ENCODE measurements around the gene ASTN2. TPM values are rescaled to one million over a fixed set of nuclear protein-coding genes. Genes with fewer than 3 reads are reported as not detected.

Gene ASTN2
- total RNA-seq, 1 experiment from 2014 or later, result 4.8 TPM

DNA sequence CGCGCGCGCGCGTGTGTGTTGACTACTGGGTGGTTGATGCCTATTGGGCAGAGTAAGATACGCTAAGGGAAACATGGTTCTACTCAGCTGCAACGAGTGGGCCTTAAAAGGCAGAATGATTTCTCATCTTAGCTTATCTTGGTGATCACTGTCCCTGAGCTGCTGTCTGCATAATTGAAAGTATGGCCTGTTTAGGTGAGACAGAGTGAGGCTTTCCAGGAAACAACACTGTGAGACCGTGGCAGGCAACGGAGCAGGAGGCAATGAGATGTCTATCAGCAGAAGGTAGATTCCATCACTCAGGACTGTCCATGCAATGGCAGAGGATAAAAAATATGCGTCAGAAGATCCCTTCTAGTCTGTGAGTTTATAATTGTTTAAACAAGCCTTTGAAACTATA is 450.6 kb downstream of the ASTN2 start:
- no peak overlapping the region for H3K9ac ChIP-seq (ENCODE audit: low read length)
- DNase-seq (ENCODE audit: low read depth, low spot score) (no peak), ATAC-seq (no peak)
- H3K27ac ChIP-seq (ENCODE audit: low read depth, low read length), result no peak overlapping the region
- no peaks in the 10 kb centered on the region for H3K79me2 ChIP-seq (ENCODE audit: insufficient read depth, low read length)
- no peaks in the 10 kb centered on the region for H3K27me3 ChIP-seq (ENCODE audit: insufficient read depth, low read length)
- no peaks in the 10 kb centered on the region for H4K20me1 ChIP-seq (ENCODE audit: insufficient read depth)
- no peaks in the 10 kb centered on the region for H3K9me3 ChIP-seq (ENCODE audit: control insufficient read depth in 1 of 2, insufficient read depth in 1 of 2, low read depth in 1 of 2, low read length in 2 of 2)
- no peaks in the 10 kb centered on the region for H3K9me2 ChIP-seq (ENCODE audit: insufficient read depth)
- ChIA-PET CTCF (no interaction called here), POLR2A (no interaction called here), RAD21 (ENCODE audit: low non-redundant PET in 1 of 2, low total read pairs in 2 of 2, uncharacterized antibody in 2 of 2, unreplicated experiment in 2 of 2) (no interaction called here)
- H2AFZ ChIP-seq (ENCODE audit: low read depth, low read length, poor library complexity, severe bottlenecking), result no peak overlapping the region
- no peak overlapping the region for H3K4me2 ChIP-seq (ENCODE audit: low read length)
- intact Hi-C loops (cut with micrococcal nuclease), result no loop called here
- no peaks in the 10 kb centered on the region for H3K4me1 ChIP-seq (ENCODE audit: control insufficient read depth in 1 of 2, insufficient read depth in 2 of 2, low read length in 2 of 2)
- H3K36me3 ChIP-seq (ENCODE audit: control insufficient read depth in 1 of 2, insufficient read depth in 2 of 2, low read length in 2 of 2), result no peaks in the 10 kb centered on the region
- BruUV-seq (replicated peaks), result no TSS peak
- H3K4me3 ChIP-seq (replicated peaks in 1 of 2; ENCODE audit: low read depth in 1 of 2, low read length in 2 of 2), result no peak overlapping the region
- TF ChIP-seq ATF3 (IDR thresholded peaks at IDR 0.05) (no peak), POLR2A (IDR thresholded peaks at IDR 0.05; ENCODE audit: borderline replicate concordance, extremely low read depth, insufficient read depth, insufficient read length) (no peak)

DNA sequence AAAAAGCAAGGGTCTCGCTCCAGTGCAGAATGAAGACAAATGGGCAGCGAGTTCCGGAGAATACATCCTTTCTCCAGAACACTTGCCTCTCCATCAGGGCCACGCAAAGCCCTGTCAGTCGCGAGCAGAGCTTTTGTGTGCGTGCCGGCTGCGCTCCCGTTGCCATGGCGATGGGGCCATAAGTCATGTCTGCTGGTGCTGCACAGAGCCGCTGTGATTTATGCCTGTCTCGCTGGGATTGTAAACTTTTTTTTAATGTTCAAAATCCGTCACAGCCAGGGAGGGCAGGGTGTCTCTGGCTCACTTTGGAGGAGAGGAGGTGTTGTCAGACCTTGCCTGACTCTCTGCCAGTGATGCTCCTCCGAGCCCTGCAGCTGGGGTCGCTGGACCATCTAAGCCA is 455.0 kb downstream of the ASTN2 start:
- no peak for DNase-seq (ENCODE audit: low read depth, low spot score)
- TF ChIP-seq CBX3 (IDR thresholded peaks at IDR 0.05; ENCODE audit: low read depth), result no peak
- no peak for ATAC-seq
- ChIA-PET POLR2A (no interaction called here), RAD21 (ENCODE audit: low non-redundant PET in 1 of 2, low total read pairs in 2 of 2, uncharacterized antibody in 2 of 2, unreplicated experiment in 2 of 2) (no interaction called here), CTCF (no interaction called here)
- no peak overlapping the region for H2AFZ ChIP-seq (ENCODE audit: low read depth, low read length, poor library complexity, severe bottlenecking)
- H3K9me3 ChIP-seq (ENCODE audit: control insufficient read depth in 1 of 2, insufficient read depth in 1 of 2, low read depth in 1 of 2, low read length in 2 of 2), result no peaks in the 10 kb centered on the region
- no peaks in the 10 kb centered on the region for H3K27me3 ChIP-seq (ENCODE audit: insufficient read depth, low read length)
- intact Hi-C loops (cut with micrococcal nuclease), result no loop called here
- no peaks in the 10 kb centered on the region for H4K20me1 ChIP-seq (ENCODE audit: insufficient read depth)
- H3K9ac ChIP-seq (ENCODE audit: low read length), result no peak overlapping the region
- H3K36me3 ChIP-seq (ENCODE audit: control insufficient read depth in 1 of 2, insufficient read depth in 2 of 2, low read length in 2 of 2), result no peaks in the 10 kb centered on the region
- H3K9me2 ChIP-seq (ENCODE audit: insufficient read depth), result no peaks in the 10 kb centered on the region
- BruUV-seq (replicated peaks), result no TSS peak
- peaks cover 0 to 12% of the 10 kb centered on the region in 2 experiments; a peak in 3 of 4 replicates for H3K4me1 ChIP-seq (ENCODE audit: control insufficient read depth in 1 of 2, insufficient read depth in 2 of 2, low read length in 2 of 2)
- H3K4me3 ChIP-seq (replicated peaks in 1 of 2; ENCODE audit: low read depth in 1 of 2, low read length in 2 of 2), result no peak overlapping the region
- H3K79me2 ChIP-seq (ENCODE audit: insufficient read depth, low read length), result no peaks in the 10 kb centered on the region
- H3K27ac ChIP-seq (ENCODE audit: low read depth, low read length), result no peak overlapping the region
- no peak overlapping the region for H3K4me2 ChIP-seq (ENCODE audit: low read length)

DNA sequence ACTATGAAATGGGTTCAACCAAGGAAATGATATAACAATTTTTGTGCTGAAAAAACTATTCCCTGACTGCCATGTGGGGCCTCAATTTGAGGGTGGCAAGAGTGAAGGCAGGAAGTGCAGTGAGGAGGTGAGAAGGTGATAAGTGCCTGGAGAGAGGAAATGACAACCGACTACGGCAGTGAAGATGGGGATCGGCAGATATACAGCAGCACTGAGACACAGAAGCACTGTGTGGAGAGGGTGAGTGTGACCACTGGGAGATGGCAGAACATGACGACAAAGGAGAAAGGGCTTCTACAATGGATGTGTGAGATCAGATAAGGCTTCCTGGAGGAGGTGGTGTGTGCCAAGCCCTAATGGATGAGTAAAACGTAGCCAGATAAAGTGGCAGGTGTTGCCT is 456.0 kb downstream of the ASTN2 start:
- peaks cover 0 to 12% of the 10 kb centered on the region in 2 experiments; a peak in 3 of 4 replicates for H3K4me1 ChIP-seq (ENCODE audit: control insufficient read depth in 1 of 2, insufficient read depth in 2 of 2, low read length in 2 of 2)
- no peaks in the 10 kb centered on the region for H3K27me3 ChIP-seq (ENCODE audit: insufficient read depth, low read length)
- no peaks in the 10 kb centered on the region for H3K79me2 ChIP-seq (ENCODE audit: insufficient read depth, low read length)
- no peaks in the 10 kb centered on the region for H3K9me3 ChIP-seq (ENCODE audit: control insufficient read depth in 1 of 2, insufficient read depth in 1 of 2, low read depth in 1 of 2, low read length in 2 of 2)
- BruUV-seq (replicated peaks), result no TSS peak
- no peaks in the 10 kb centered on the region for H4K20me1 ChIP-seq (ENCODE audit: insufficient read depth)
- no peak overlapping the region for H3K4me3 ChIP-seq (replicated peaks in 1 of 2; ENCODE audit: low read depth in 1 of 2, low read length in 2 of 2)
- POLR2A ChIA-PET, result no interaction called here
- H3K9me2 ChIP-seq (ENCODE audit: insufficient read depth), result no peaks in the 10 kb centered on the region
- intact Hi-C loops (cut with micrococcal nuclease), result no loop called here
- H3K27ac ChIP-seq (ENCODE audit: low read depth, low read length), result no peak overlapping the region
- TF ChIP-seq ATF3 (IDR thresholded peaks at IDR 0.05) (no peak), EZH2 (IDR thresholded peaks at IDR 0.05) (no peak), ZFX (IDR thresholded peaks at IDR 0.05) (no peak), SRF (IDR thresholded peaks at IDR 0.05; ENCODE audit: low read depth) (no peak), YY1 (IDR thresholded peaks at IDR 0.05; ENCODE audit: extremely low read depth, insufficient replicate concordance, low read depth, low read length) (no peak), TCF7L2 (IDR thresholded peaks at IDR 0.05; ENCODE audit: borderline replicate concordance, extremely low read depth, insufficient read depth, insufficient read length) (no peak), POLR2A (IDR thresholded peaks at IDR 0.05; ENCODE audit: borderline replicate concordance, extremely low read depth, insufficient read depth, insufficient read length) (no peak), JUND (IDR thresholded peaks at IDR 0.05) (no peak)
- no peak overlapping the region for H3K9ac ChIP-seq (ENCODE audit: low read length)
- CTCF ChIA-PET, result no interaction called here
- peak overlapping the region; percentile 42 for H3K4me2 ChIP-seq (ENCODE audit: low read length)
- H2AFZ ChIP-seq (ENCODE audit: low read depth, low read length, poor library complexity, severe bottlenecking), result no peak overlapping the region
- RAD21 ChIA-PET (ENCODE audit: low non-redundant PET in 1 of 2, low total read pairs in 2 of 2, uncharacterized antibody in 2 of 2, unreplicated experiment in 2 of 2), result no interaction called here
- H3K36me3 ChIP-seq (ENCODE audit: control insufficient read depth in 1 of 2, insufficient read depth in 2 of 2, low read length in 2 of 2), result no peaks in the 10 kb centered on the region
- ATAC-seq (no peak), DNase-seq (ENCODE audit: low read depth, low spot score) (no peak)
